ENCODE measurements around the gene KCNJ9. TPM values are rescaled to one million over a fixed set of nuclear protein-coding genes. Genes with fewer than 3 reads are reported as not detected.

Gene KCNJ9
- total RNA-seq, 1 donor from 2014 or later = 0.05 TPM

GRCh38 chr1:160068225-160068624 is 13.1 kb upstream of the KCNJ9 start:
- intact Hi-C loops (cut with micrococcal nuclease) = no loop called here
- no peak overlapping the region for H3K27ac ChIP-seq (replicated peaks)
- DNase-seq = no peak
- no peaks in the 10 kb centered on the region for H3K9me3 ChIP-seq (replicated peaks)
- no peak for TF ChIP-seq CTCF (IDR thresholded peaks at IDR 0.05; ENCODE audit: borderline replicate concordance)
- H3K36me3 ChIP-seq = no peaks in the 10 kb centered on the region
- H3K4me3 ChIP-seq = no peak overlapping the region
- peaks cover 26% of the 10 kb centered on the region for H3K27me3 ChIP-seq (ENCODE audit: low read depth)
- peaks cover 13% of the 10 kb centered on the region for H3K4me1 ChIP-seq

GRCh38 chr1:160069460-160070231 is 11.7 kb upstream of the KCNJ9 start, which contains the start of gene KCNJ10:
Gene KCNJ10, minus strand, starts transcription at chr1:160070160. Its CDS starts 27,628 bp downstream, at chr1:160042532.
- no peak for TF ChIP-seq CTCF (IDR thresholded peaks at IDR 0.05; ENCODE audit: borderline replicate concordance)
- no peaks in the 10 kb centered on the region for H3K9me3 ChIP-seq (replicated peaks)
- DNase-seq = no peak
- no peak within 1 kb of the TSS for H3K27ac ChIP-seq (replicated peaks)
- H3K4me1 ChIP-seq = peaks cover 13% of the 10 kb centered on the region
- H3K4me3 ChIP-seq = peak within 1 kb of the TSS; percentile 65
- intact Hi-C loops (cut with micrococcal nuclease) = no loop called here
- H3K36me3 ChIP-seq = no peaks in the 10 kb centered on the region
- peaks cover 37% of the 10 kb centered on the region for H3K27me3 ChIP-seq (ENCODE audit: low read depth)

GRCh38 chr1:160070243-160071163 is 10.8 kb upstream of the KCNJ9 start:
- H3K27me3 ChIP-seq (ENCODE audit: low read depth) = peaks cover 38% of the 10 kb centered on the region
- peaks cover 13% of the 10 kb centered on the region for H3K4me1 ChIP-seq
- H3K4me3 ChIP-seq = peak overlapping the region; percentile 65
- H3K27ac ChIP-seq (replicated peaks) = no peak overlapping the region
- intact Hi-C loops (cut with micrococcal nuclease) = no loop called here
- H3K9me3 ChIP-seq (replicated peaks) = no peaks in the 10 kb centered on the region
- peak; percentile 79 for DNase-seq
- no peak for TF ChIP-seq CTCF (IDR thresholded peaks at IDR 0.05; ENCODE audit: borderline replicate concordance)
- no peaks in the 10 kb centered on the region for H3K36me3 ChIP-seq

- DNase-seq = no peak
- no peak for TF ChIP-seq CTCF (IDR thresholded peaks at IDR 0.05; ENCODE audit: borderline replicate concordance)
- Histone ChIP-seq H3K27me3 (ENCODE audit: low read depth) (peaks cover 45% of the 10 kb centered on the region), H3K36me3 (no peaks in the 10 kb centered on the region), H3K4me3 (no peak overlapping the region), H3K4me1 (peaks cover 13% of the 10 kb centered on the region), H3K9me3 (replicated peaks) (no peaks in the 10 kb centered on the region), H3K27ac (replicated peaks) (no peak overlapping the region)
- intact Hi-C loops (cut with micrococcal nuclease) = no loop called here
Observed at GRCh38 chr1:160071289-160071688, 10.0 kb upstream of the KCNJ9 start.

DNA sequence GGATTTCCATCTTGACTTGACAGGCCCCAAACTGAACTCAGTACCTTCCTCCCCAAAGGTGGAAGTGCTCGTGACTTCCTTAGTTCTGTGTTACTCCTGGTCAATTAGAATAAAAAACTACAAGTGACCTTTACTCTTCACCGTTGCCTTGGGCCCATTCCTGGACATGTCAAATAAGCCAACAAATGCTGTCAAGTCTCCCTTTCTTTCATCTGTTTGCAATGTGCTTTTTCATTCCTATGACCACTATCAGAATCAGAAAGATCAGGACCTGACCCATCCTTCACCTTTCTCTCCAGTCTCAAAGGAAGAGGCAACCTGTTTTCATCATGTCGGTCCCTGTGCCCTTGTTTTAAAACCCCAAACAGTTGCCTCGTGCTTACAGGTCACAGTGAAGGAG is 6.5 kb upstream of the KCNJ9 start:
- H3K4me3 ChIP-seq = no peak overlapping the region
- H3K27ac ChIP-seq (replicated peaks) = no peak overlapping the region
- no peak for TF ChIP-seq CTCF (IDR thresholded peaks at IDR 0.05; ENCODE audit: borderline replicate concordance)
- H3K4me1 ChIP-seq = peaks cover 11% of the 10 kb centered on the region
- intact Hi-C loops (cut with micrococcal nuclease) = no loop called here
- H3K36me3 ChIP-seq = no peaks in the 10 kb centered on the region
- no peak for DNase-seq
- H3K9me3 ChIP-seq (replicated peaks) = no peaks in the 10 kb centered on the region
- peaks cover 71% of the 10 kb centered on the region for H3K27me3 ChIP-seq (ENCODE audit: low read depth)
